Measurements from ENCODE around the gene COQ8A. TPM values are rescaled to one million over a fixed set of nuclear protein-coding genes. Genes with fewer than 3 reads are reported as not detected.

The COQ8A gene
- total and polyA plus RNA-seq, 8 donors, result 26.4 to 384 (median 65.2) TPM

- Histone ChIP-seq H3K27me3 (no peaks in the 10 kb centered on the region), H3K4me1 (peaks cover 62 to 78% (median 69%) of the 10 kb centered on the region in 4 donors), H3K4me3 (peak overlapping the region in 2 of 4 donors; percentile 5 to 88), H3K36me3 (peaks cover 0 to 6% (median 4%) of the 10 kb centered on the region in 4 donors), H3K27ac (peak overlapping the region; percentile 77 to 99 (median 88)), H3K9me3 (no peaks in the 10 kb centered on the region)
- intact Hi-C loops (cut with DNase I; ENCODE audit: low total_unique reads), result no loop called here
- WGBS, 5 donors, result 21 to 38% (median 32%) methylated on average over 11 to 19 of the region's 19 CpGs
- no peak for TF ChIP-seq CTCF (IDR thresholded peaks at IDR 0.05)
- peak; percentile 34 to 89 (median 77) for TF ChIP-seq POLR2AphosphoS5 (IDR thresholded peaks at IDR 0.05)
- peak; percentile 91 to 92 for DNase-seq
Observed at GRCh38 chr1:226945106-226945857, 5.2 kb downstream of the COQ8A start.

GRCh38 chr1:226945858-226946245 is 5.8 kb downstream of the COQ8A start:
- WGBS, 5 donors, result 27 to 47% (median 40%) methylated on average over 5 to 8 of the region's 8 CpGs
- Histone ChIP-seq H3K4me3 (peak overlapping the region in 2 of 4 donors; percentile 5 to 21), H3K36me3 (peaks cover 0 to 6% (median 4%) of the 10 kb centered on the region in 4 donors), H3K27me3 (no peaks in the 10 kb centered on the region), H3K9me3 (no peaks in the 10 kb centered on the region), H3K4me1 (peaks cover 60 to 75% (median 71%) of the 10 kb centered on the region in 4 donors), H3K27ac (peak overlapping the region; percentile 77 to 99 (median 88))
- intact Hi-C loops (cut with DNase I; ENCODE audit: low total_unique reads), result no loop called here
- DNase-seq, result no peak
- TF ChIP-seq CTCF (IDR thresholded peaks at IDR 0.05), result no peak
- TF ChIP-seq POLR2A (IDR thresholded peaks at IDR 0.05), result peak in 1 of 4 donors; percentile 19

- peaks cover 0 to 6% (median 4%) of the 10 kb centered on the region in 4 donors for H3K36me3 ChIP-seq
- no peak for TF ChIP-seq EP300 (IDR thresholded peaks at IDR 0.05)
- no peak for TF ChIP-seq POLR2A (IDR thresholded peaks at IDR 0.05)
- TF ChIP-seq CTCF (IDR thresholded peaks at IDR 0.05), result no peak
- TF ChIP-seq POLR2AphosphoS5 (IDR thresholded peaks at IDR 0.05), result no peak
- H3K4me3 ChIP-seq, result peak overlapping the region in 1 of 4 donors; percentile 21
- intact Hi-C loops (cut with DNase I; ENCODE audit: low total_unique reads), result no loop called here
- no peaks in the 10 kb centered on the region for H3K9me3 ChIP-seq
- peak in 1 of 2 donors; percentile 25 for DNase-seq
- peak overlapping the region; percentile 77 to 99 (median 88) for H3K27ac ChIP-seq
- 53 to 74% (median 65%) methylated on average over 9 of the region's 9 CpGs for WGBS, 5 donors
- no peaks in the 10 kb centered on the region for H3K27me3 ChIP-seq
- peaks cover 56 to 75% (median 71%) of the 10 kb centered on the region in 4 donors for H3K4me1 ChIP-seq
Observed at GRCh38 chr1:226946285-226946684, 6.2 kb downstream of the COQ8A start.

GRCh38 chr1:226946841-226947240 is 6.7 kb downstream of the COQ8A start:
- H3K27ac ChIP-seq, result peak overlapping the region; percentile 77 to 99 (median 88)
- TF ChIP-seq POLR2A (IDR thresholded peaks at IDR 0.05) (no peak), POLR2AphosphoS5 (IDR thresholded peaks at IDR 0.05) (peak in 1 of 3 donors; percentile 3)
- peak overlapping the region in 1 of 4 donors; percentile 21 for H3K4me3 ChIP-seq
- no peaks in the 10 kb centered on the region for H3K27me3 ChIP-seq
- peak in 1 of 2 donors; percentile 36 for DNase-seq
- H3K4me1 ChIP-seq, result peaks cover 51 to 76% (median 70%) of the 10 kb centered on the region in 4 donors
- H3K9me3 ChIP-seq, result no peaks in the 10 kb centered on the region
- intact Hi-C loops (cut with DNase I; ENCODE audit: low total_unique reads), result no loop called here
- 40 to 75% (median 55%) methylated on average over 1 to 3 of the region's 3 CpGs for WGBS, 5 donors
- H3K36me3 ChIP-seq, result peaks cover 0 to 6% (median 4%) of the 10 kb centered on the region in 4 donors

- Histone ChIP-seq H3K27ac (peak overlapping the region in 1 of 5 donors; percentile 99), H3K4me1 (peaks cover 38 to 69% (median 67%) of the 10 kb centered on the region in 4 donors), H3K4me3 (no peak overlapping the region), H3K27me3 (no peaks in the 10 kb centered on the region), H3K9me3 (no peaks in the 10 kb centered on the region), H3K36me3 (peaks cover 0 to 6% (median 4%) of the 10 kb centered on the region in 4 donors)
- no peak for DNase-seq
- no peak for TF ChIP-seq CTCF (IDR thresholded peaks at IDR 0.05)
- TF ChIP-seq EP300 (IDR thresholded peaks at IDR 0.05), result no peak
- no peak for TF ChIP-seq POLR2A (IDR thresholded peaks at IDR 0.05)
- TF ChIP-seq POLR2AphosphoS5 (IDR thresholded peaks at IDR 0.05), result no peak
- intact Hi-C loops (cut with DNase I; ENCODE audit: low total_unique reads), result no loop called here
- 89 to 96% (median 93%) methylated on average over 2 of the region's 2 CpGs for WGBS, 5 donors
Observed at GRCh38 chr1:226948051-226948450, 8.0 kb downstream of the COQ8A start.

Data from stomach (tissue), 9 donors.